HG02588 (cell line): ENCODE results near the gene ZNF527.
A peak's percentile ranks its signal among the peaks of the same experiment; 100 is the strongest.
"Not testable (repeated sequence)": the region's sequence is repeated elsewhere in the genome, so short reads cannot be mapped to it uniquely, and the experiment has no call there.

Source experiments
- ATAC-seq: cut with Tn5 transposase; IDR thresholded peaks from one replicate; pipeline ENCODE4 v1.9.1; 2021; ENCODE audit warnings: mild to moderate bottlenecking, moderate library complexity; ENCODE audit not compliant: unreplicated experiment

ZNF527 gene

DNA sequence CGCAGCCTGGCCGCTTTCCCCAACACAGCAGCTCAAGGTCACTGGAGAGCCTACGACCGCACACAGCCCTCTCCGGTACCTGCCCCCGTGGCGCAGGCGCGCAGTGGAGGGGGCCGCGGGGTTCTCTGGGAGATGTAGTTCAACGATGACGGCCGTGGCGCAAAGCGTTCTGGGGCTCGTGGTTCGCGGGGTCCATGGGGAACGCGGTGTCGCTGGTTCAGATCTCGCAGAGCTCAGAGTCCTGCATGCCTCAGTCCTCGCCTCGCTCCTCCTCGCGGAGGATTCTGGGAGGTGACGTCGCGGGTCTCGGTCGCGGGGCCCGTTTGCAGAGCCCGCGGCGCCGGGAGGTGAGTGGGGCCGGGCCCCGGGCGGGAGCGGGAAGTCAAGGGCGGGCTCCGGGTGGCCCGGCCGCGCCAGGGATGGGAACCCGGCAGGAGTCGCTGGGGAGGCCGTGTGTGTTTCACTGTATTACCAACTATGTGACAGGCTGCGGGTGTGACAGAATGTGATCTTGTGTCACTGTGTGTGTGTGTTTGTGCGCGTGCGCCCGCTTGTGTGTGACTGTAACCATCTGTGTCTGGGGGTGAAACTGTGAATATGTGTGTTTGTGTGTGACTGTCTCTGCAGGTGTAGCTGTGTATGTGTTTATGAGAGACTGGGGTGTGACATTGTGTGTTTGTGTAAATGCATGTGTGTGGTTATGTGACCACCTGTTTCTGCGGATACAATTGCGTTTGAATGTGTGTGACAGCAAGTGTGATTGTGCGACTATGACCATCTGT lies at the start of gene ZNF527:
Gene ZNF527, plus strand, starts transcription at position 220 of the 782 bp plus-strand sequence. CDS start 3,100 bp downstream, outside the sequence.
- peak; percentile 92 for ATAC-seq

DNA sequence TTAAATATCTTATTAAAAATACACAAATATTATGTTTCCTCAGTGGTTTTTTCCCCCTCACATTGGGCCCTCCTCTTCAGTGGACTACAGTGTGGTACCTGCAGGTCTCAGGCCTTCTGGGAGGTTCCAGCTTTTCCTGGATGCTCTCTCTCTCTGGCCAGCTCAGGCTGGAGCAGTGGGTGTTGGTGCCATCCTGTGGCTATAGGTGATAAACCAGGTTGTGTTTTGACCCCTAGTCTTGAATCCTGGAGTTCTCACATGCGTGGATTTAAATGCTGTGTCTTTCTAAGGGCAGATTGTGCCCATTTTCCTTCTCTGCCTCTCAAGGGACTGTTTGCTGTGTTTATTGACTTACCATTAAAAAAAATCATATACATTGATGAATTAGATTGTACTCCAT lies 41.2 kb upstream of the ZNF527 start:
- ATAC-seq: no peak

DNA sequence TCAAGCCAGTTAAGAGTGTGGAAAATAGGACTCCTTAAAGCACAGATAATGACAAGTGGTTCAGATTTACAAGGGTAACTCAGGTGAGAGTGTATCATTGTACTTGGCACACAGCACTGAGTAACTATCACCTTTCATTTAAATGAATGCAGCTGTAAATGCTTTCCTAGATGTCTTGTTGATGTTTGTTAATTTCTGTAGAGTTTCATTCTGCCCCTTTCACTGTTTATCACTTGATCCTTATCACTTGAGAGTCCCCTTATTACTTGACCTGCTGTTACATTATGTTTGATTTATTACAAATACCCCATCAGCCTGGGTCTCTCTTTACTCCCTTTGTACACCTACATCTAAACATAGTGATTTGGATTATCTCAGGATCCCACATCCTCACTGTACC lies 38.1 kb upstream of the ZNF527 start:
- ATAC-seq: no peak

DNA sequence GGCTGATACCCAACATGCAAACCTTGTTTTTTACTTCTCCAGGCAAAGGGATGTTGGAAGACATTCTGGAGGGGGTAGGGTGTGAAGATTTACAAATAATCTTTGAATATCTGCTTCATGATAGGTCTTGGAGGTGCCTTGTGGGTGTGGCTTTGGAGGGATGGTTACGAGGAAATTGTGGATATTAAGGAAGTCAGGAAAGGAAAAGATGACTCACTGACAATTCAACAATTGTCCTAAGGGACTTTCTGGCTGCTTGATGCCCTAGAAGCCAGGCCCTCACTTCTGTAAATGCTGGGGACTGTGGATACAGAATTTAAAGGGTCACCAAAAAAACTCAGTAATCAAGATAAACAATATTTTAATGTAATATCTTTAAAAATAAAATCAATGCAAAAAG lies 37.4 kb upstream of the ZNF527 start:
- no peak for ATAC-seq

DNA sequence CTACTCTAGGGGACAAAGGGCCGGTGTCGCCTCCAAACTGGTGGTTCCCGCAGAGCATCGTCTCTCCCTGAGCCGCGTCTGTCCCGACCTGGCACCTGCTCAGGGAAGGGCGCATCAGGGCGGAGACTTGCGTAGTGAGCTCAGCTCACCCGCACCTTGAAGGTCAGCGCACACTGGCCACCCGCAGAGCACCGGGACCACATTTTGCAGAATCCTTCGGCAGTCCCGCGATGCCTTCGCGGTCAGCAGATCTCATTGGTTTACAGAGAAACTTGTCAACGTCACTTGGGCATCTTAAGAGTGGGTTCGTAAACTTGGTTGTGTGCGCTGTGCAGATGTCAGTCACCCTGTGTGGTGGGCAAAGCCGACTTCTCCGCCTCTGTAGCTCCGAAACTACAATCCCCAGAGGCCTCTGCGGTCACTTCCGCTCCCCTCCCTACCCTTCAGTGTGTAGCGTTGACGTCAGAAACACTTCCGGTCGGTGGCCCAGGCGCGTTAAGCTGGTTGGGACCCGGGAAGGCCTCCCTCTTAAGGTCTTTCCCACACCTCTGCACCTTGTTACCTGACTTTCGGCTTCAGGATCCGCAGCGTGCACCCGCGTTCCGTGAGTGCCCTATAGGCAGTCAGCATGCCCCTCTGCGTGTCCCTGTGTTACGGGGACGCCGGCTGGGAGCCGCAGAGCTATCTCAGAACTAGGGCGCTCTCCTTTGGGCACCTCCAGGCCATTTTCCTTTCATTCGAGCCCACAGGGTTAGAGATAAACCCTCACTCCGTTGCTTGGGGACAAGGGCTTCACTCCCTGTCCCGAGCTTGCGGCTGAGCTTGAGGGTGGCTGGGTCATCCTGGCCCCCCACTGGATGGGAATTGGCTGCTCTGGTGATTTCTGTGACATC lies 36.5 kb upstream of the ZNF527 start:
- peak; percentile 90 for ATAC-seq

DNA sequence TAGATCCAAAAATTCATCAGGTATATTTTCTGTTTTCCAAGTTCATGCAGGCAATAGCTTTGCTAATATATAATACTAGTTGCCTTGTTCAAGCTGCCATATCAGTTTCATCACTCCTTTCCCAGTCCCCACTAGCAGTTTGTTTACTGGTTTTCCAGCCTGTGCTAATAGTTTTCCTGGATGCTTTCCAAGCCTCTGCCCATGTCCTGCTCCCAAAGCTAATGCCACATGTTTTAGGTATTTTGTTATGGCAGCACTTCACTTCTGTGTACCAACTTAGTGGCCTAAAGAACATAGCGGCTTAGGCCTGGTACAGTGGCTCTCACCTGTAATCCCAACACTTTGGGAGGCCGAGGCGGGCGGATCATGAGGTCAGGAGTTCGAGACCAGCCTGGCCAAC lies 28.1 kb upstream of the ZNF527 start:
- no peak for ATAC-seq

DNA sequence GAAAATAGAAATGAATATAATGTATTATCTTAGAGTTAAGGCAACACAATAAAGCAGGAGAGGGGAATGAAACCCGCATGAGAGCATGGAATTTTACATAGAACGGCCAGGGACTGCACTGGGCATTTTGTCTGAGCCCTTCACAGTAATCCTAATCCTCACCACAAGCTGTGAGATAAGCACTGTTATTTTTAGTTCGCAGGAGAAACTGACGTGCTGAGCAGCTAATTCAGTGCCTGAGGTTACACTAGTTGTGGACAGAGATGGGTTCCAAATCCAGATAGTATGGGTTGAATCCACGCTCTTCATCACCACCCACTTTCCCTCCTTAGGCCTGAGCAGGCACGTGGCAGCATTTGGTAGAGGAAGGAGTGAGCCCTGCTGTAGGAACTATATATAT lies 24.8 kb upstream of the ZNF527 start:
- no peak for ATAC-seq

DNA sequence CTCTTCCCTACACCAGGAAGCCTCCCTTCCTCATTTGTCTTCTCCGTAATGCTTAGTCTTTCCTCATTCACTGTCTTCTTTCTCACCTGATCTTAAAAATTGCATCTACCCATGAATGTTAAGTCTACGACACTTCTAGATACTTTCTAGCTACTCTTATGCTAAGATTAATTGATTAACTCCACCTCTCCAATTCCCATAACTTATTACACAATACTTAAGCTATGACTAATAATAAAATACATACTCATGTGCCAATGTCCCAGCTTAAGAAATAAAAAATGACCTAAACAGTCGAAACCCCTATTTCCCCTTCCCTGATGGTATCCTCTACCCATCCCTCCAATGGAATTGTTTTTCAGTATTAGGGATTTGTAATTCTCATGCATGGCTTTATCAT lies 22.8 kb upstream of the ZNF527 start:
- no peak for ATAC-seq

DNA sequence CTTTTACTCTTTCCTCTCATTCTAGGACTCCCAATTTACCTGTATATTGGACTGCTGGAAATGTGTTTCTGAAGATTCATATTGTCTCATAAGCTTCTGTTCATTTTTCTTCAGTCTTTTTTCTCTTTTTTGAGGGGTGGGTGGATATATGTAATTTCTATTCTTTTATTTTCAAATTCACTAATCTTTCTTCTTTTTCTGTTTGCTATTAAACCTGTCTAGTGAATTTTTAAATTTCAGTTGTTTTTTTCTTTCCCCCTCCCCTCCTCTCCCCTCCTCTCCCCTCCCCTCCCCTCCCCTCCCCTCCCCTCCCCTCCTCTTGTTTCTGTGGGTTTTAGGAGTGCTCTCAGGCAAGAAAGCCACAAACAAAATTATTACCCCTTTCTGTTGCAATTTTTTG lies 16.9 kb upstream of the ZNF527 start:
- no peak for ATAC-seq

DNA sequence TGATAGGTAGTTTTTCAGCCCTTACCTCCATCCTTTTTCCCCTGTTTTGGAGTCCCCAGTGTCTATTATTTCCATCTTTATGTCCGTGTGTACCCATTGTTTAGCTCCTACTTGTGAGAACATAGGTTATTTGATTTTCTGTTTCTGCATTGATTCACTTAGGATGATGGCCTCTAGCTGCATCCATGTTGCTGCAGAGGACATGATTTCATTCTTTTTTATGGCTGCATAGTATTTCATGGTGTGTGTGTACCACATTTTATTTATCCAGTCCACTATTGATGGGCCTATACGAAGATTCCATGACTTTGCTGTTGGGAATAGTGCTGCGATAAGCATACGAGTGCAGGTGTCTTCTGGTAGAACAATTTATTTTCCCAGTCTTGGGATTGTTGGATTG lies 15.0 kb upstream of the ZNF527 start:
- ATAC-seq: no peak

DNA sequence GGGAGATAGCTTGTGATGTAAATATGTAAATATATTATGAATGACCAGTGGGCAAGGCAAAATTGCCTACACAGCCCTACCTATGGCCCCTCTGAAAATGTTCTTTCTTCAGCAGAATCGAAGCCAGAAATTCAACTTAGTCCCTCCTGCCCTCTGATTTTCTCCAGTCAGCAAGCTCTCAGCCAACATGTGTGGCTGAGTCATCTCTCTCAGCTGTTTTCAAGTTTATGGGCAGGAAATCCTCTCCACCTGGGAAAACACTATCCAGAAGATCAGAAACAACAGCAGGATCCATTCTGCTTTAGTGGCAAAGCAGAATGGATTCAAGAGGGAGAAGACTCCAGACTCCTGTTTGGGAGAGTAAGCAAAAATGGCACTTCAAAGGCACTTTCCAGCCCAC lies 8.9 kb upstream of the ZNF527 start:
- ATAC-seq: no peak

DNA sequence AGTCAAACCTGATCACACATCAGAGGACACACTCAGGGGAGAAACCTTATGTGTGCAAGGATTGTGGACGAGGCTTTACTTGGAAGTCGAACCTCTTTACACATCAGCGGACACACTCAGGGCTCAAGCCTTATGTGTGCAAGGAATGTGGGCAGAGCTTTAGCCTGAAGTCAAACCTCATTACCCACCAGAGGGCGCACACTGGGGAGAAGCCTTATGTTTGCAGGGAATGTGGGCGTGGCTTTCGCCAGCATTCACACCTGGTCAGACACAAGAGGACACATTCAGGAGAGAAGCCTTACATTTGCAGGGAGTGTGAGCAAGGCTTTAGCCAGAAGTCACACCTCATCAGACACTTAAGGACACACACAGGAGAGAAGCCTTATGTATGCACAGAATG lies 8.2 kb upstream of the ZNF527 start:
- ATAC-seq: no peak

DNA sequence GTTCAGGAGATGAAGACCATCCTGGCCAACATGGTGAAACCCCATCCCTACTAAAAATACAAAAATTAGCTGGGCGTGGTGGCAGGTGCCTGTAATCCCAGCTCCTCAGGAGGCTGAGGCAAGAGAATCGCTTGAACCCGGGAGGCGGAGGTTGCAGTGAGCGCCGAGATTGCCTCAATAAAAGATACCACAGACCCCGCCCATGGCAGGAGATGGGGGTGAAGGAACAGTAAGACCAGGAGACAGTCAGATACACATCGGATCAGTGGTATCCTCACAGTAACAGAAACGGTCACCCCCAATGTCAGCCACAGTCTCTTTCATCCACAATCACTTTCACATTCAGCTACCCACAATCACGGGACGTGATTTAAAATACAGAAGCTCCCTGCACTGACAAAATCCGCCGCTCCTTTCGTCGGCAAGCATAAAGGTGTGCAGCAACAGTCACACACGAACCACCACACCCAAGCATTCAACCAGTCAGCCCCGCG lies 466 bp upstream of the ZNF527 start:
- peak; percentile 14 for ATAC-seq

DNA sequence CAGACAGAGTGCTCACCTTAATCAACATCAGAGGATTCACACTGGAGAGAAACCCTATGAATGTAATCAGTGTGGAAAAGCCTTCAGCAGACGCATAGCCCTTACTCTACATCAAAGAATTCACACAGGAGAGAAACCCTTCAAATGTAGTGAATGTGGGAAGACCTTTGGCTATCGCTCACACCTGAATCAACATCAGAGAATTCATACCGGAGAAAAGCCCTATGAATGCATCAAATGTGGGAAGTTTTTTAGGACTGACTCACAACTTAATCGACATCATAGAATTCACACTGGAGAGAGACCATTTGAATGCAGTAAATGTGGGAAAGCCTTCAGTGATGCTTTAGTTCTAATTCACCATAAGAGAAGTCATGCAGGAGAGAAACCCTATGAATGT lies 18.3 kb downstream of the ZNF527 start:
- ATAC-seq: no peak

DNA sequence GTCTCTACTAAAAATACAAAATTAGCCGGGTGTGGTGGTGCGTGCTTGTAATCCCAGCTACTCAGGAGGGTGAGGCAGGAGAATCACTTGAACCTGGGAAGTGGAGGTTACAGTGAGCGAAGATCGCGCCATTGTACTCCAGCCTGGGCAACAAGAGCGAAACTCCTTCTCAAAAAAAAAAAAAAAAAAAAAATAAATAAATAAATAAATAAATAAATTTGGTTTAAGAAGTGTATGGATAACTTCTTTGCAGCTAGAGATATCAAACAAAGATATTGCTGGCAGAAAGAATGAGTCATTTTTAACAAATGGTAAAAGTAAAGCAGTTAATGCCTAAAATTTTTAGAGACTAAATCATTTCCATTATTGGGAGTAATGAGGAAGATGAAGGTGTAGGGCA lies 20.5 kb downstream of the ZNF527 start:
- not testable (repeated sequence) for ATAC-seq

DNA sequence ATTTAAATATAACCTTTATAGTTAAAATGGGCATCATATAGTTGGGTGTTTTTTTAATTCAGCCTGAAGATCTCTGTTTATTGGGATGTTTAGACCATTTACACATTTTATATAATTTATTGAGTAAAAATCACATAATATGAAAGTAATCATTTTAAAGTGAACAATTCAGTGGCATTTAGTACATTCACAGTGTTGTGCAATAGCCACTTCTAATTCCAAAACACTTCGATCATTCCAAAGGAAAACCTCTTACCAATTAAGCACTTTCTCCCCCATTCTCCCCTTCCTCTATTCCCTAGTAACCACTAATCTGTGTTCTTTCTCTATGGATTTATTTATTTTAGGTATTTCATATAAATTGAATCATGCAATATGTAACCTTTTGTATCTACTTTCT lies 30.2 kb downstream of the ZNF527 start:
- no peak for ATAC-seq

DNA sequence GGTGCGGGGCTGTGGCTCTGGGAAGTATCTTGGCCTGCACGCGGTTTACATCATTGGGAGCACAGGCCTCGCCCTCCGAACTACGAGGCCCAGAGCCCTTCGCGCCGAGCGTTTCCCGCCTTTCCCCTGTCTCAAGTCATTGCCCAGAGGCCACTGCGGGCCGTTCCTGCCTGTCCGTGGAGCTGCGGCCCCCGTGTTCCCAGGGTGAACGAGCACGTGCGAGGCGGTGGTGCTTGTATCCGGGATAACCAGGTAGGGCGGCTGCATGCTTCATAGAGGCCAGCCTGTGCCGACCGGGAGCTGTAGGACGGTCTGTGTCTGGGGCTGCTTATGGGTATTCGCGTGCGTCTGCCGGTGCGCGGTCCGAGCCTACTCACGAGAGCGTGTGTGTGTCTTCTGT lies 32.5 kb downstream of the ZNF527 start:
- ATAC-seq: no peak

DNA sequence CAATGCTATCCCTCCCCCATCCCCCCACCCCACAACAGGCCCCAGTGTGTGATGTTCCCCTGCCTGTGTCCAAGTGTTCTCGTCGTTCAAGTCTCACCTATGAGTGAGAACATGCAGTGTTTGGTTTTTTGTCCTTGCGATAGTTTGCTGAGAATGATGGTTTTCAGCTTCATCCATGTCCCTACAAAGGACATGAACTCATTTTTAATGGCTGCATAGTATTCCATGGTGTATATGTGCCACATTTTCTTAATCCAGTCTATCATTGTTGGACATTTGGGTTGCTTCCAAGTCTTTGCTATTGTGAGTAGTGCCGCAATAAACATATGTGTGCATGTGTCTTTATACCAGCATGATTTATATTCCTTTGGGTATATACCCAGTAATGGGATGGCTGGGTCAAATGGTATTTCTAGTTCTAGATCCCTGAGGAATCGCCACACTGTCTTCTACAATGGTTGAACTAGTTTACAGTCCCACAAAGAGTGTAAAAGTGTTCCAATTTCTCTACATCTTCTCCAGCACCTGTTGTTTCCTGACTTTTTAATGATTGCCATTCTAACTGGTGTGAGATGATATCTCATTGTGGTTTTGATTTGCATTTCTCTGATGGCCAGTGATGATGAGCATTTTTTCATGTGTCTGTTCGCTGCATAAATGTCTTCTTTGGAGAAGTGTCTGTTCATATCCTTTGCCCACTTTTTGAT lies 35.4 kb downstream of the ZNF527 start:
- ATAC-seq: not testable (repeated sequence)

DNA sequence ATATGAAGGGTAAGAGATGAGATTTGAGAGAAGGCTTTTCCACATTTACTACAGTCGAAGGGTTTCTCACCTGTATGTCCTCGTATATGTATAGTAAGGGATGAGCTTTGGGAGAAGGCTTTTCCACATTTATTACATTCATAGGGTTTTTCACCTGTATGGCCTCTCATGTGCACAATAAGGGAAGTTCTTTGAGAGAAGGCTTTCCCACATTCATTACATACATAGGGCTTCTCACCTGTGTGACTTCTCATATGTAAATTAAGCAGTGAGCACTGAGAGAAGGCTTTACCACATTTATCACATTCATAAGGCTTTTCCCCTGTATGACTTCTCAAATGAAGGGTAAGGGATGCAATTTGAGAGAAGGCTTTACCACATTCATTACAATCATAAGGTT lies 41.8 kb downstream of the ZNF527 start:
- no peak for ATAC-seq

DNA sequence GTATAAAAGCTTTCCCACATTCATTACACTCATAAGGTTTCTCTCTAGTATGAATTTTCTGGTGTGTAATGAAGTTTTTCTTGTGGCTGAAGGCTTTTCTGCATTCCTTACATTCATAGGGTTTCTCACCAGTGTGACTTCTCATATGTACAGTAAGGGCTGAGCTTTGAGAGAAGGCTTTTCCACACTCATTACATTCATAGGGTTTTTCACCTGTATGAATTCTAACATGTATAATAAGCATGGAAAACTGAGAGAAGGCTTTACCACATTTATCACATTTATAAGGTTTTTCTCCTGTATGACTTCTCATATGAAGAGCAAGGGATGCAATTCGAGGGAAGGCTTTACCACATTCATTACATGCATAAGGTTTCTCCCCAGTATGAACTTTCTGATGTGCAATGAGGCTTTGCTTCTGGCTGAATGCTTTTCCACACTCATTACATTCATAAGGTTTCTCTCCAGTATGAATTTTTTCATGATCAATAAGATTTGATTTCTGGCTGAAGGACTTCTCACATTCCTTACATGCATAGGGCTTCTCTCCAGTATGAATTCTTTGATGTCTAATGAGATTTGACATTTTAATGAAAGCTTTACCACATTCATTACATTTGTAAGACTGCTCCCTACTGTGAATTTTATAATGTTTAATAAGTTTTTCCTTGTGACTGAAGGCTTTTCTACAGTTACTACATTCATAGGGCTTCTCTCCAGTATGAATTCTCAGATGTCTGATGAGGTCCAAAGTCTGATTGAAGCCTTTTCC lies 42.6 kb downstream of the ZNF527 start:
- no peak for ATAC-seq
